Left lung (tissue), 10 donors: ENCODE data around the gene TMC8. TPM values are rescaled to one million over a fixed set of nuclear protein-coding genes. Genes with fewer than 3 reads are reported as not detected.

Source experiments
- ATAC-seq: fragments of 200-7000 bp; cut with Tn5 transposase; one replicate; pipeline ENCODE4 v1.9.1; 2020; ENCODE audit warnings: moderate library complexity
- DNase-seq, 4 donors: peaks; one replicate each; pipeline ENCODE4 v3.0.0-alpha.2; 2013 to 2020
- H3K27ac ChIP-seq, 2 donors: fragments of 200-600 bp; sonication (generic) in 1 of 2; one replicate each; pipeline versions ENCODE4 v1.5.0 to v1.8.0; 2020 to 2021
- H3K27me3 ChIP-seq, 2 donors: fragments of 200-600 bp; sonication (generic) in 1 of 2; one replicate each; pipeline versions ENCODE4 v1.5.0 to v1.8.0; 2020 to 2021
- H3K36me3 ChIP-seq, 2 donors: fragments of 200-600 bp; sonication (generic) in 1 of 2; one replicate each; pipeline versions ENCODE4 v1.5.0 to v1.8.0; 2020 to 2021
- H3K4me1 ChIP-seq, 2 donors: fragments of 200-600 bp; one replicate each; pipeline ENCODE4 v1.8.0; 2021
- H3K4me3 ChIP-seq, 2 donors: fragments of 200-600 bp; sonication (generic) in 1 of 2; one replicate each; pipeline versions ENCODE4 v1.5.0 to v1.8.0; 2020 to 2021; ENCODE audit warnings: mild to moderate bottlenecking in 1 of 2
- H3K9me3 ChIP-seq, 2 donors: fragments of 200-600 bp; sonication (generic) in 1 of 2; one replicate each; pipeline versions ENCODE4 v1.5.0 to v1.8.0; 2020 to 2021
- intact Hi-C, 2 donors: fragments of 100-400 bp; cut with DNase I; formaldehyde crosslinking; loops; one replicate each; pipeline versions ENCODE4 v1.11.2 to v1.14.2; 2022
- polyA plus RNA-seq, 6 donors: library from polyadenylated mRNA; unstranded; fragments of 120-200 nt; gene quantifications; one replicate each; pipeline ENCODE4 v1.2.1, GENCODE V29; 2013; ENCODE audit not compliant: insufficient read length in 6 of 6
- total RNA-seq, 2 donors: library from RNA; stranded (reverse); fragmentation: NEBNext Ultra II Directional; extraction: Animal tissue kit (Norgen Biotek cat#: 25700); gene quantifications; one replicate each; pipeline ENCODE4 v1.2.1, GENCODE V29; 2021
- TF ChIP-seq, protein P1 (sequence below), 2 donors: fragments of 200-600 bp; sonication (generic) in 1 of 2; IDR thresholded peaks; one replicate each; pipeline versions ENCODE4 v1.5.0 to v1.8.0; 2021; ENCODE audit warnings: antibody characterized with exemption in 2 of 2
- donor health status: DM: no; HTN: yes; CAD: no.
- donor health status: DM: no; HTN: no; CAD: no.

The TMC8 gene
- total and polyA plus RNA-seq, 8 donors, result 4.1 to 37.3 (median 5.9) TPM

DNA sequence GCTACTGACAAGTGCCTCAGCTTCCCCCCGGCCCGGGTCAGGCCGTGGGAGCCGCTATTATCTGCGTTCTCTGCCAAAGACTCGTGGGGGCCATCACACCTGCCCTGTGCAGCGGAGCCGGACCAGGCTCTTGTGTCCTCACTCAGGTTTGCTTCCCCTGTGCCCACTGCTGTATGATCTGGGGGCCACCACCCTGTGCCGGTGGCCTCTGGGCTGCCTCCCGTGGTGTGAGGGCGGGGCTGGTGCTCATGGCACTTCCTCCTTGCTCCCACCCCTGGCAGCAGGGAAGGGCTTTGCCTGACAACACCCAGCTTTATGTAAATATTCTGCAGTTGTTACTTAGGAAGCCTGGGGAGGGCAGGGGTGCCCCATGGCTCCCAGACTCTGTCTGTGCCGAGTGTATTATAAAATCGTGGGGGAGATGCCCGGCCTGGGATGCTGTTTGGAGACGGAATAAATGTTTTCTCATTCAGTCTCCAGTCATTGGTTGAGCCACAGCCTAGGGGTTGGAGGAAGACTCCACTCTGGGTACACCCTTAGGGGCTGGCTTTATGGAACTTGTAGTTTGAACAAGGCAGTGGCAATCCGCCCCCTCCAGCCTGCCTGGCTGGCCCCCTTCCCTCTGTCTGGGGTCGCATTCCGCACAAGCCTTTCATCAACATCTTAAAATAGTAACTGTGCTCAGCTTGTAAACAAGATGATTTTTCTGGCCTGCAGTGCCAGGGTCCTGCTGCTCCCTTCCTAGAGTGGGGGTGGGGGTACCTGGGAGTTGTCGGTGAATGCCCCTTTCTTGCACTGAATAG is 41.9 kb downstream of the TMC8 start:
- peaks cover 0 to 31% of the 10 kb centered on the region in 2 donors for H3K36me3 ChIP-seq
- TF ChIP-seq, protein P1, sequence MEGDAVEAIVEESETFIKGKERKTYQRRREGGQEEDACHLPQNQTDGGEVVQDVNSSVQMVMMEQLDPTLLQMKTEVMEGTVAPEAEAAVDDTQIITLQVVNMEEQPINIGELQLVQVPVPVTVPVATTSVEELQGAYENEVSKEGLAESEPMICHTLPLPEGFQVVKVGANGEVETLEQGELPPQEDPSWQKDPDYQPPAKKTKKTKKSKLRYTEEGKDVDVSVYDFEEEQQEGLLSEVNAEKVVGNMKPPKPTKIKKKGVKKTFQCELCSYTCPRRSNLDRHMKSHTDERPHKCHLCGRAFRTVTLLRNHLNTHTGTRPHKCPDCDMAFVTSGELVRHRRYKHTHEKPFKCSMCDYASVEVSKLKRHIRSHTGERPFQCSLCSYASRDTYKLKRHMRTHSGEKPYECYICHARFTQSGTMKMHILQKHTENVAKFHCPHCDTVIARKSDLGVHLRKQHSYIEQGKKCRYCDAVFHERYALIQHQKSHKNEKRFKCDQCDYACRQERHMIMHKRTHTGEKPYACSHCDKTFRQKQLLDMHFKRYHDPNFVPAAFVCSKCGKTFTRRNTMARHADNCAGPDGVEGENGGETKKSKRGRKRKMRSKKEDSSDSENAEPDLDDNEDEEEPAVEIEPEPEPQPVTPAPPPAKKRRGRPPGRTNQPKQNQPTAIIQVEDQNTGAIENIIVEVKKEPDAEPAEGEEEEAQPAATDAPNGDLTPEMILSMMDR (IDR thresholded peaks at IDR 0.05), result no peak
- ATAC-seq (peak; percentile 36), DNase-seq (peak in 3 of 4 donors; percentile 55 to 91 (median 84))
- peaks cover 47 to 88% of the 10 kb centered on the region in 2 donors for H3K4me1 ChIP-seq
- peak overlapping the region in 1 of 2 donors; percentile 20 for H3K4me3 ChIP-seq
- H3K9me3 ChIP-seq, result no peaks in the 10 kb centered on the region
- intact Hi-C loops, result no loop called here
- H3K27ac ChIP-seq, result peak overlapping the region; percentile 88 to 92
- H3K27me3 ChIP-seq, result no peaks in the 10 kb centered on the region

DNA sequence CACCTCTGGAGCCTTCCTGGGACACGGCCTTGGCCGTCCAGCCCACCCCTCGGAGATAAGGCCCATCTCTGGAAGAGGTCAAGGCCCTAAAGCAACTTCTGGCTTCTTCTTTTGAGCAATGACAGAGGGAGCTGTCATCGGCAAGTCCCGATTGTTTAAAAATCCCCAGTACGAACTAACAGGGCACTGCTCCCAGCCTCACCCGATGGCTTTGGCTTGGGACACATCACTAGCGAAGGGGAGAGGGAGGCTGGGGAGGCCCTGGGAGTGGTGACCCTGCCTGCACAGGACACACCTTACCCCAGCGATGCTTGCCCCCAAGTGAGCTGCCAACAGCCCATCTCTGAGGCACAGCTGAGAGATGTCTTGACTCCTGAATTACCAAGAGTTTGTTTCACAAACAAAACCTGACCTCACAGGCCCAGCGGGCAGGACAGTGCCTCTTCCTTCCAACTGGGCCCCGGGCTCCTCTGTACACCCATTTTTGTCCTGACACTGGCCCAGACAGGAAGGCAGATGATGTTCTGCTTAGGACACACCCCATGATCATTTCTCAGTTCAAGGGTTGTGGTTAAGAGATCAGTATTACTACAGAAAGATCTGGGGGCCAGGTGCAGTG is 42.6 kb downstream of the TMC8 start:
- Histone ChIP-seq H3K36me3 (peaks cover 0 to 31% of the 10 kb centered on the region in 2 donors), H3K4me1 (peaks cover 47 to 84% of the 10 kb centered on the region in 2 donors), H3K9me3 (no peaks in the 10 kb centered on the region), H3K27ac (peak overlapping the region; percentile 88 to 92), H3K27me3 (no peaks in the 10 kb centered on the region), H3K4me3 (no peak overlapping the region)
- intact Hi-C loops, result no loop called here
- TF ChIP-seq, protein P1 (IDR thresholded peaks at IDR 0.05), result no peak
- DNase-seq (no peak), ATAC-seq (no peak)

DNA sequence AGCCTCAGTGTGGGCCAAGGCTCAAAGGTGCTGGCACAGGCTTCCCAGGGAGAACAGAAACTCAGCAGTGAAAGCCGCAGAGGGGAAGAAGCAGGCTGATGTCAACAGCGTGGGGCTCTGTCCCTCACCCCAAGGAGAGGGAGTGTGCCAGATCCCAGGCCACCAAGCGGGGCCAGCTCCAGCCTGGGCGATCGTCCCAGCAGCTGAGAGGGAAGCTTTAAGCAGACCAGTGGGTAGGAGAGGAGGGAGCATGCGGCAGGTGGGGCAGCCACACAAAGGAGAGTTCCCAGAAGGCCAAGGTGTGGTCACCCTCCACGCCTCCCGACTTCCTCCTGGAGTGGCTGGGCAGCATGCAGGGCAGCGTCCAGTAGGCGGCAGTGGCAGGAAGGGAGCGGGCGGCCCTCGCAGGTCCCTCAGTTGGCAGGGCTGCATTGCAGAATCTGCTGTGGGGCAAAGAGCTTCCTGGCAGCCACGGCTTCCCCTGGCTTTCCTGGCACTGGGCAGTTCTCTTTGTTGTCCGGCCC is 43.8 kb downstream of the TMC8 start:
- no peaks in the 10 kb centered on the region for H3K9me3 ChIP-seq
- DNase-seq (peak in 2 of 4 donors; percentile 94 to 96), ATAC-seq (peak; percentile 83)
- H3K27ac ChIP-seq, result peak overlapping the region; percentile 88 to 92
- H3K4me3 ChIP-seq, result no peak overlapping the region
- H3K4me1 ChIP-seq, result peaks cover 46 to 89% of the 10 kb centered on the region in 2 donors
- TF ChIP-seq, protein P1 (IDR thresholded peaks at IDR 0.05), result peak; percentile 47 to 77
- intact Hi-C loops, result no loop called here
- H3K36me3 ChIP-seq, result peaks cover 0 to 31% of the 10 kb centered on the region in 2 donors
- H3K27me3 ChIP-seq, result no peaks in the 10 kb centered on the region

DNA sequence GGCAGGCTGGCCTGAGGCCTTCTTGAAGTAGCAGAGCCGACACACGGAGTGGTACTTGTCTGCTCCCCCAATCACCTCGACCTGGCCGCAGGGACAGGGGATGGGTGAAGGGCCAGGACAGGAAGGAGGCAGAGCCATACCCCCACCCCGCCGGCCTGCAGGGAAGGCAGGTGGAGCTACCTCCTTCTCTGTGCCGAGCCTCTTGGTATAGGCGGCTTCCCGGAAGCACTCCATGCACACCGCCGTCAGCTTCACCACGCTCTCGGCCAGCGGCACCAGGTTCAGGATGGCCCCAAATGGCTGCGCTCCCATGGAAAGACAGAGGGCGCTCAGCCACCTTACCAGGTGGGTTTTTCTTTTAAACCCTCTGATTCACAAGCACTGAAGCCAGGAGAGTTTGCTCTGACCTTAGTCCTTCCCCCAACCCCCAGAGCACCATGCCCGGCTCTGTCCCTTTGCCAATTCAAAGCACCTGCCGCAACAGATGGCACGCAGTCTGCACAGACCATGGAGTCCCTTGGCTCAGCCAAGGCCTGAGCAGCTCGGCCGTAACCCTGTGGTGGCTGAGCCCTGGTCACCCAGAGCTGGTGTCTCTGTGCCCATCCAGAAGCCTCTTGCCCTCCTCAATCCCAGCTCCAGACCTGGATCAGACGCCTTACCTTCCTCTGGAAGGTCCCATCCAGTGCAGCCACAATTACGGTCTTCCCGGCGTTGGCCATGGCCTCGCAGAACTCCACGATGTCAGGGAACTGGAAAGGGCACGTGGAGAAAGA is 44.5 kb downstream of the TMC8 start:
- peak overlapping the region in 1 of 2 donors; percentile 2 for H3K4me3 ChIP-seq
- ATAC-seq, result peak; percentile 46
- intact Hi-C loops, result no loop called here
- peaks cover 41 to 89% of the 10 kb centered on the region in 2 donors for H3K4me1 ChIP-seq
- no peak for DNase-seq
- H3K27me3 ChIP-seq, result no peaks in the 10 kb centered on the region
- TF ChIP-seq, protein P1 (IDR thresholded peaks at IDR 0.05), result no peak
- H3K36me3 ChIP-seq, result peaks cover 0 to 31% of the 10 kb centered on the region in 2 donors
- peak overlapping the region; percentile 88 to 92 for H3K27ac ChIP-seq
- H3K9me3 ChIP-seq, result no peaks in the 10 kb centered on the region
